Measurements from ENCODE around the gene ARPC2.
"Not testable (repeated sequence)": the region's sequence is repeated elsewhere in the genome, so short reads cannot be mapped to it uniquely, and the experiment has no call there.

Gene ARPC2

DNA sequence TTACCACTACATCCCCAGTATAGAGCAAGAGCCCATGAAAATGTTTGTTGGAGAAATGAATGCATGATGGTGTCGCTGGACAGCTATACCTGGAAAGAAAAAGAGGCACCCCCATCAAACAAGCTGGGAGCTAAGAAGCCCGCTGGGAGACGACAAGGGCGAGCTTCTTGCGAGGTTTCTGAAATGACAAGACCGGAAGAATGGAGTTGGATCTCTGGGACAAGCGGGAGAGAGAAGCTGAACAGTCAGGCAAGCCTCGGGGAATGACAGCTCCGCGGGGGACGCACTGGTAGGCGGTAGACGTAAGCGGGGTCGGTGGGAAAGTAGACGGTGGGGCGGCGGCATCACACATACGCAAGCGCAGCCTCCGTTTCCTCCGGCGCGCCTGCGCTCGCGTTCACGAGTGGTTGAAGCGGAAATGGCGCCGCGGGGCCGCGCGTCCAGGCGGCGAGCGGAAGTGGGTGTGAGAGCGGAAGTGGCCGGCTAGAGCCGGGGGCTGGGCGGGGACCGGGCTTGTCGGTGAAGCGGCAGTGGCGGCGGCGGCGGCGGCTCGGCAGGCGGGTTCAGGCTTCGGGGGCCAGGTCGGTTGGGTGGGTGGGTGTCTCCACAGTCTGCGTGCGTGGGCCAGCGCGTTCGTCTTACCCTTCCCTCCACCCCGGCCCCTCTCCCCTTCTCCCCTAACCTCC is at the start of gene ARPC2:
ARPC2 (plus strand) TSS at position 516 of the 686 bp plus-strand sequence. CDS start 282 bp downstream, outside the sequence.
- peak; percentile 92 to 93 for DNase-seq

DNA sequence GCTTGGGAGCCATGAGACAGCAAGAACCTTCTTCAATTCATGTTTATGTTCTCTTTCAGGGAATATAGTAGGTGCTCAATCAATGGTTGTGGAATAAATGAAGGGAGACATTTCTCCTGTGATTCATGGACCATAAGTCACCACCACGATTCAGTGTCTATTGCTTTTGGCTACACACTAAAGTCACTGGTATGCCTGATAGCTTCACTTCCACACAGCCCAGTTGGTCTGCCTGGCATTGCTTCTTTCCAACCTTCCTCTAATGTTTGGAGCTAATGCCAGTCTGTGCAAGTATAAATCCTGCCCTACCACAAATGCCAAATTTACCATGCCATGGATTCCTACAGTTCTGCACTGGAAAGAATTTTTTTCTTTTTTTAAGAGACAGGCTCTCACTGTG is 49.0 kb upstream of the ARPC2 start:
- no peak for DNase-seq

DNA sequence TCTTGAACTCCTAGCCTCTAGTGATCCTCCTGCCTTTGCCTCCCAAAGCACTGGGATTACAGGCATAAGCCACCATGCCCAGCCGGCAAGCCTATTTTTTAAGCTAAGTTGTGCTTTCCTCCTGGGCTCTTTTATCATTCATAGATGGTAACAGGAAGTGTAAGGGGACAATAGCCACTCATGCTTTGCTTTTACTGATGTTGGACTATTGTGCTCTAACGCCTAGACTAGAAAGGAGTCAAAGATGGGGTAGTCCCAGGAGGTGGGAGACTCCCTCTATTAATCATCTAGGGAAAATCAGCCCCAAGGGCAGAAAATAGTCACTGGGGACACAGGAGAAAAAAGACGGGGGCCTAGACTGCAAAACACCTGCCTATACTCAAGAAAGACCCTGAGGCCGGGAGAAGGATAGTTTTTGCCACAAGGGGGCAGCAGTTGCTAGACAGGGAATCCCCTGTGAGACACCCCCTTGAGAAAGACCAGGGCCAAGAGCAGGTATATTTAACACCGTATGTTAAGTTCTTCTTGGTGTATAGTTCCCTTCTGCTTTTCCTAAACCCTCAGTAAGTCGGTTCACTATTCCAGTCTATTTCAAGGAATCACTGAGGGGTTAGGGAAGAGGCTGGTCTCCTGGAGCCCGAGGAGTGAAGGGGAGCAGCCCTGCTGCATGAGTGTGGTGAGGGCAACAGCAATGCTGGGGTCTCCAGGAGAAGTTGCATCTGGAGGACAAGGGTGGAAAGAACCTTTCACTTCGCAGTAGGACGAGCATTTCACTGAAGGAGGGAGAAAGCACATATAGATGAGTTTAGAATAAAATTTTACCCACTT is 48.1 kb upstream of the ARPC2 start:
- peak; percentile 57 to 58 for DNase-seq

DNA sequence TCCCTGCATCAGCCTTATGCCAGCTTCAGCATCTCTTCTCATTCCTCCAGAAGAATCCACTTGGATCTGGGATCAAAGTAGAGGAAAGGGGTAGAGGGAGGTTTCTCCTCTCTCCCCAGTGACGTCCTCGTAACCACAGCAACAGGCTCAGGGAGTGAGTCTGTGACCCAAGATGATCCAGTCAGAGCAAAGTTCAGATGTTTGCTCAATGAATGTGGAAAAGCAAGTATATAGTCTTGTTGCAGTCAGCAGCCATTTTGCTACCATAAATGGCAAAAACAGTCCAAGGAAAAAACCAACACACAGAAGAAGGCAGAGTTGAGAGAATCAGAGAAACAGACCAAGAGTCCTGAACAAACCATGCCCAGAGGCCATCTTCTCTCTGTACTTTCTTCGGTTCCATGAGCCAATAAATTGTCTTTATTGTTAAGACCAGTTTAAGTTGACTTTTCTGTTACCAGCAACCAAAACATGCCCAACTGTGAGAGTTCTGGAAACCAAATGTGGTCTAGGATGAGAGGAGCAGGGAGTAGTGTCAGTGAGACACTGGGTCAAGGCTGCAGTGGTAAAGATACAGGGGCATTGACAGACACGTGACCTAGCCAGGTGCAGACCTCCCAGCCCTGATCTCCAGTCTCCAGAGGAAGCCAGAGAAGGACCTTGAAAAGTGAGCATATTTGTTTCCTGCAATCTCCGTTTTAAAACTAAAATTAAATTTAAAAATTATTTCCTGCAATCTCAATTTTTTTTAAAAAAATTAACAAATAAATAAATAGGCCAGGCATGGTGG is 47.0 kb upstream of the ARPC2 start:
- no peak for DNase-seq

DNA sequence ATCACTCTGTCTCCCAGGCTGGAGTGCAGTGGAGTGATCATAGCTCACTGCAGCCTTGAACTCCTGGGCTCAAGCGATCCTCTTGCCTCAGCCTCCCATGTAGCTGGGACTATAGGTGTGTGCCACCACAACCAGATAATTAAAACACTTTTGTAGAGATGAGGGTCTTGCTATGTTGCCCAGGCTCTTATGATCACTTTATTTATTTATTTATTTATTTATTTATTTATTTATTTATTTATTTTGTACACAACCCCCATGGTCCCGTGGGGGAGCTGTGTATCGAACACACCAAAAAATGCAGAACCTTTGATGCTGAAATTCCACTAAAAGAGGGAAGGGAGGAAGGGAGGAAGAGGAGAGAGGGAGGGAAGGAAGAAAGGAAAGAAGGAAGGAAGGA is 45.2 kb upstream of the ARPC2 start:
- not testable (repeated sequence) for DNase-seq

DNA sequence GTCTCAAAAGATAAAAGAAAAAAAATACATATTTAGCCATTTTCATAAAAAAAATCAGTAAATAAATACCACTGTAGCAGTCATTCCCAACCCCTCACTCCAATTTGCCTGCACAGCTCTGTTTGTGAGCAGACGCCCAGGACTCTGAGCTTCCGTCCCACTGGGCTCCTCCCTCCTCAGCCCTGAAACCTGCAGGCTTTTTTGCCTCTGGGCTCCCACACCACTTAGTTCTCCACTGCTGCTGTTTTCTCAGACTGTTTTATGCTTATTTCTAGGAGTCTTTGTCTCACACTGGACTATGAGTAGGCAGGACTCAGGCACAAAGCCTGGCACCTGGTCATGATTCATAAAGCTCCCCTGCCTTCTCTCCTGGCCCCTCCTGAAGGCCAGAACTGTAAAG is 44.1 kb upstream of the ARPC2 start:
- DNase-seq = no peak

DNA sequence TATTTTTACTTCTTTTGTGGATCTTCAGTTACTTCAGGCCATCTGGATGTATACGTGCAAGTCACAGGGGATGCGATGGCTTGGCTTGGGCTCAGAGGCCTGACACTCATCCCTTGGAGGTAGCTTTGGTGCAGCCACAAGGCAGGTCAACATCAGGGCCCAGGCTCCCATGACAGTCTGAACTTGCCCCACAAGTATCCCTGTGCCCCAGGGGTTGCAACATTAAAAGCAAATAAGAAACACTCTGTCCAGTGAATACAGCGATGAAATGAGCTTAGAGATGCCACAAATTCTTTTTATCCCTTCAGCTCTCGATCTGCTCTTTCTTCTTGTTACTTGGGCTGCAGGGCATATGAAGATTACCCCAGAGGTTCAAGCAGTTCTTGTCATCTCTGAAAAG is 37.2 kb upstream of the ARPC2 start:
- DNase-seq = no peak

DNA sequence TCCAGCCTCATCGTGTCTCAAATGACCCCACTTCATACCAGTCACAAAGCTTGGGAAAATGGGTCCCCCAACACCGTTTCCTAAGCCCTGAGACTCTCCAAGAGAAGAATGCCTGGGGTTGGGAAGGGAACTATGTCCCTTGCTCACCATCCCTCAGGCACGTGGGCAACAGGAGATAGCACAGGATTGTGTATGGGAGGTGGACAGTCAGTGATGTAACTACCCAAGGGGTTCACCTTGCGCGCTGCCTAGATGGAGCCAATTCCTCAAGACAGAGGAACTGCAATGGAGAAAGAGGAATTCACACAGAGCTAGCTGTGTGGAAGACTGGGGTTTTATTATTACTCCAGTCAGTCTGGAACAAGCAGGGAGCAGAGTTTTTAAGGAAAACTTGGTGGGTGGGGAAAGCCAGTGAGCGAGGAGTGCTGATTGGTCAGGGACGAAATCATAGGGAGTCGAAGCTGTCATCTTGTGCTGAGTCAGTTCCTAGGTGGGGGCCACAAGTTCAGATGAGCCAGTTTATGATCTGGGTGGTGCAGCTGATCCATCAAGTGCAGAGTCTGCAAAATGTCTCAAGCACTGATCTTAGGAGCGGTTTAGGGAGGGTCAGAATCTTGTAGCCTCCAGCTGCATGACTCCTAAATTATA is 36.4 kb upstream of the ARPC2 start:
- no peak for DNase-seq

DNA sequence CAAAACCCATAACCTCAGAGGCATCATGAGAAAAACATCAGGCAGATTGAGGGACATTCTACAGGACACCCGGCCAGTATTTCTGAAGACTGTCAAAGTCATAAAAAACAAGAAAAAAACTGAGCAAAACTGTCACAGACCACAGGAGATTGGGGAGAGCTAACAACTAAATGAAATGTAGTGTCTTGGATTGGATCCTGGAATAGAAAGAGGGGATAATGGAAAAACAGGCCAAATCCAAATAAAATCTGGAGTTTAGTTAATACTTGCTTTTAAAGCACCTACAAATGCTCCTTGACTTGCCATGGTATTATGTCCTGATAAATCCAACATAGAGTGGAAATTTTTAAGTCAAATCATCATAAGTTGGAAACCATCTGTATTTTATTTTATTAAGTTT is 32.7 kb upstream of the ARPC2 start:
- no peak for DNase-seq

DNA sequence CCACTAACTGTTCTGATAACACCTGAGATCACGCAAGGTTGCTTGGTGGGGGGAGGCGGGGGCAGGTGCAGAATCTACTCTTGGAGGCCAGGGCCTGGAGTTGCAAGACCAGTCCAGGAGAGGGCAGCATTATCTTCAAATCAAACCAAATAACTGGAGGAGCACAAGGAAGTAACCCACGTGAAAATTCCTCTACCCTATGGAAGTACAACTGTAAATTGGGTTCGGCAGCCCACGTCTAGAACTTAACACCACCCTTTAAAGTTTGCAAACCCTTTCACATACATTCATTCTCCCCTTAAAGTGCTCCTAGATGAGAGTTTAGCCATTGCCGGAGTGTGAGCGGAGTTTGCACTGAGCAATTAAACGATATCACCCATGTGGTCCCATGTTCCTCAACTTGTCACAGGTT is 30.6 kb upstream of the ARPC2 start:
- peak; percentile 55 to 64 for DNase-seq

DNA sequence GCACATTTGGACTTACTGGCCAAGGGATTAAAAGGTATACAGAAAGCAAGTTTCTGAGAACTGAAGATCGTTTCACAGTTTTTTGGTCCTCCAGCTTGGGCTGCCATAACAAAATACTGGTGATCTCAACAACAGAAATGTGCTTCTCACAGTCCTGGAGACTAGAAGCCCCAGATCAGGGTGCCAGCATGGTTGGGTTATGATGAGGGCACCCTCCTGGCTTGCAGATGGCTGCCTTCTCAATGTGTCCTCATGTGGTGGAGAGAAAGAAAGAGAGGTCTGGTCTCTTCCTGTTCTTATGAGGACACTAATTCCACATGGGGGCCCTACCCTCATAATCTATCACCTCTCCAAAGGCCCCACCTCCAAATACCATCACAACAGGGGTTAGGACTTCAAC is 30.1 kb upstream of the ARPC2 start:
- no peak for DNase-seq

DNA sequence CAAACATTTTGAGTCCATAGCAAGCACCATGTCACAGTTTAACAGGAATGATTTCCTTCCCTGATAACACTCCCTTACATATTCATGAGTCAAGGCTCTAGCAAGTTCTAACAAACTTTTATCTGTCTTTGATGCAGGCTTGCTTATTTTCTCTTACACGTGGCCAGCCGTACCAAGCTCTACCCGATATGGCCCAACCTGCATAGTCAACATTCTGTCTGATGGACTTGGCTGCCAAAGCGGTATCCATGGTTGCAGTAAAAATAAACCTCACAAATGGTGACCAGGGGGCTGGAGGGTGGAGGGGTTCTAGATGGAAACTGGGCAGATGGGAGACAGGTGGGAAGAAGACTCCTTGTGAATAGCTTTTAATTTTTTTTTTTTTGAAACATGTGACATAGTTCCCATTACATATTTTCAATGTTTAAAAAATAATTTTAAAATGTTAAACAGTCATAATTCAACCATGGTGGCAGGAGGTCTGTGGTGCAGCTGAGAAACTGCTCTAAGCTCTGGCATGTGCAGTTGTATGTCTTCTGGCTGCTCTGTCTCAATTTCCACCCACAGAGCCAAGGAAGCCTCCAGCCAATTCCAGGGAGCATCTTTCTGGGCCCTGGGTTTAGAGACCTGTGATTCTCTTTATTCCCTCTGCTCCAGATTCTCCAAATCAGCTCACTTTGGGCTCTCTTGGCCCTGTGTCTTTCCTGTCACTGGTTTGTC is 29.5 kb upstream of the ARPC2 start:
- no peak for DNase-seq

DNA sequence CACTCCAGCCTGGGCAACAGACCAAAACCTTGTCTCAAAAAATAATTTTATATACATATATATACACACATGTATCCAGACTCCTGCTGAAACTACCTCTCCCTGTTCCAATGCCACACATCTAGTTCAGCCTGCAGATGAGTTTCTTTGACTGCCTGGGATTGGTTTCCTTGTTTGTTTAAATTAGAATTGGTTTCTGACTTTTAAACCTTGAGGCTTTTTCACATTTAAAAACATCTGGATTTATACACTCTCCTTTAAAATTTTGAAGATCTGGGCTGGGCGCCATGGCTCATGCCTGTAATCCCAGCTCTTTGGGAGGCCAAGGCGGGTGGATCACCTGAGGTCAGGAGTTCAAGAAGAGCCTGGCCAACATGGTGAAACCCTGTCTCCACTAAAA is 28.5 kb upstream of the ARPC2 start:
- DNase-seq = no peak

DNA sequence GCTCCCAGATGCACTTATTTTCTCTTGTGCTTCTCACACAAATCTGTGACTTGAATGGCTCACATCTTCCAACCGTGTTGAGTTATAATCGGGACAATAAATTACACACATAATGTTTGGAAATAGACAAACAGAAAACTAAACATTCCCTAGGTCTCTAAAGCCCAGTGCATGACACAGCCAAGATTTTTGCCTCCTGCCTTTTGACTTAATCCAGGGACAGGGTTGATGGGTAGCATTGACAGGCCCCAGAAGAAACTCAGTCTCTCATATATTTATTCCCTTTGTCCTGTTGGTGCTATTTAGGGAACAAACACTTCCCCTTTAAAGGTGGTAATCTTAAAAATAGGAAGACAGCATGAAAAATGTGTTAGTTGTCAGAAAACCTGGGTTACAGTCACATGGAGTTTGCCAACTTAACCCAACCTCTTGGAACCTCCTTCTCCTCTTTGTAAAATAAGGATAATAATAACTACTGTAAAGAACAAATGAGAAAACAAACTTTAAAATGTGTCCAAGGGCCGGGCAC is 24.0 kb upstream of the ARPC2 start:
- DNase-seq = no peak

DNA sequence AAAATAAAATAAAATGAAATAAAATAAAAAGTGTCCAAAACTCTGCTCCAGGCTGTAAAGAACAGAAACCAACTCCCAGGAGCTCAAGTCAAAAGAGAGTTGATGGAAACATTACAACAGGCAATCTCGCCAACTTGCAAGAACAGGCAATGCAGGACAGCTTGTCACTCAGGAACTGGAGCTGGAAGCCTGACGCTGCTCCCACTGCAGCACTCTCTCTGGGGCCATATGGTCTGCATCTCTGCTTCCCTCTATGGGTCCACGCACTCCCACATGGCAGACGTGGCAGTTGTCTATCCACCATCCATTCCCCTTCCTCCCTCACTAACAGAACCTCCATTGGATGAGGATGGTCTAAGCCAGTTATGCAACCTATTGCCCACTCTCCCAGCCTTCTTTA is 23.3 kb upstream of the ARPC2 start:
- no peak for DNase-seq

DNA sequence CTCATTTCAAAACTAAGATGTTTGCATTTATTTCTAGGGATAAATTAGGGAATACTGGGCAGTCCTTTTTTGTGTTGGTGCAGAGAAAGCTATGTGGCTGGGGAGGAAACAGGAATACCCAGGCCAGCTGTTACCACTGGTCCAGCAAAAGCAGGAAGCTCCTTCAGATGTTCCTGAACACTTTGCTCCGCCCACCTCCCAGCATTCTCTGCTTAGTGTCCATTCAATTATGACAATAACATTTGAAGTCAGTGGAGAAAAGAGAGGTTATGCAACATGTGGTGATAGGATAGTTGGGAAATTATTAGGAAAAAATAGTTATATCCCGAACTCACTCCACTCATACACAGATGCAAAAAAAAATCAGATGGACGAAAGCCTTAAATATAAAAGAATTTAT is 22.1 kb upstream of the ARPC2 start:
- no peak for DNase-seq

DNA sequence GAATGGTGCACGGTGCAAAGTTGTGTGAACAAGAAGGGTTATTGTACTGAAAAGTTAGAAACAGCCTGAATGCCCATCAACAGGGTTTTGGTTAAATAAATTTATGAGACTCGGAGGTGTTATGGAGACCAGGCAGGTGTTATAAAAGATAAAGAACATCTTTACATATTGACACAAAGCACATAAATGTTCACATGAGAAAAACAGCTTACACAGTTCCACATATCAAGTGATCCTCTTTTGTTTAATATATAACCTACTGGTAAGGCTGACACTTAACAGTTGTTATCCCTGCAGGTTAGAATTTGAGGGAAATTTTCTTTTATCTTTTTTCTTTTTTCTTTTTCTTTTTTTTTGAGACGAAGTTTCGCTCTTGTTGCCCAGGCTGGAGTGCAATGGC is 20.0 kb upstream of the ARPC2 start:
- no peak for DNase-seq

DNA sequence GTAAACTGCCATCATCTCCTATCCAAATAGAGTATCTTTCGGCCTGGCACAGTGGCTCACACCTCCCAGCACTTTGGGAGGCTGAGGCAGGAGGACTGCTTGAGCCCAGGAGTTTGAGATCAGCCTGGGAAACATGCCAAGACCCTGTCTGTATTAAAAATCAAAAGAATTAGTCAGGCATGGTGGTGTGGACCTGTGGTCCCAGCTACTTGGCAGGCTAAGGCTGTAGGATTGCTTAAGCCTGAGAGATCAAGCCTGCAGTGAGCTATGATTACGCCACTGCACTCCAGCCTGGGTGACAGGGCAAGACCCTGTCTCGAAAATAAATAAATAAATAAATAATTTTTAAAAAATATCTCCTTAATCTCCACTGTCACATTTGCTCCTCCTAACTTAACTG is 14.7 kb upstream of the ARPC2 start:
- no peak for DNase-seq

DNA sequence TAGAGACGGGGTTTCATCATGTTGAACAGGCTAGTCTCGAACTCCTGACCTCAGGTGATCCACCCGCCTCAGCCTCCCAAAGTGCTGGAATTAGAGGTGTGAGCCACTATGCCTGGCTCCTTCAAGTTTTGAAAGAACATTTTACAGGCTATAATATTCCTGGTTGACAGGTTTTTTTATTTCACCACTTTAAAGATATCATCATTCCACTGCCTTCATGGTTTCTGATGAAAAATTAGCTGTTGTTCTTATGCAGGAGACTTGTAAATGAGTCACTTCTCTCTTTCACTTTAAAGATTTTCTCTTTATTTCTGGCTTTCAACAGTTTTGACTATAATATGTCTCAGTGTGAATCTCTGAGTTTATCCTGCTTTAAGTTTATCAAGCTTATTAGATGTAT is 7.9 kb upstream of the ARPC2 start:
- no peak for DNase-seq

DNA sequence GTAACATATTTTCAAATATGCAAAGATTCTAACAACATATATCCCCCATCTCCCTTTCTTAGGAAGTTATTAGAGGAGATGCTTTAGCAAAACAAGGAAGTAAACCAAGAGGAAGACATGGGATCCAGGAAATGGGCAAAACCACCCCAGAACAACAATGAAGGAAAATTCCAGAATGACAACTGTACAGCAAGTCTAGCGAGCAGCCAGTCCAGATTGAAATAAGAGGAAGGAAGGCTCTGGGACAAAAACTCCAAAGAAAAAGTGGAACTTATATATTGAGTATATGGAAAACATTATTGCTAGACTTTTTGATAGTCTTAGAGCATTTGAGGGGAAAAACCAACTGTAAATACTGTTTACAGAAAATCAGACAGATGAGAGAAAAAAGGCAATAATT is 2.9 kb upstream of the ARPC2 start:
- DNase-seq = no peak

DNA sequence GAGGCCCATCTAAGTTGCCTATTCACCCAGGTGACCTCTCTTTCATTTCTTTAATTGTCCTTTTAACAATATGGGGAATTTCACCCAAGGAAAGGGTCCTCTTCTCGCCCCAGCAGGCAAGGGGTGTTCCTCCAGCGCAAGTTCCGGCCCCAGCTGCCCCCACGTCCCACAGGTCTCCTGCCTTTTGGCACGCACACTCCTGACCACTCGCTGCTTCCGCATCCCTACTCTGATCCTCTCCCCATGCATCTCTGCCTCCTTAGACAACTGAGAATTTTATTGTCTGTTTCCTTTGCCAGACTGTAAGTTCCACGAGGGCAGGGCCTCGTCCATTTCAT is 684 bp upstream of the ARPC2 start:
- no peak for DNase-seq
